NCI-H1092 treated with DMSO at 0.1 percent for 48 hours (cell line): ENCODE results near the gene MAN1A2.
"Not testable (repeated sequence)": the region's sequence is repeated elsewhere in the genome, so short reads cannot be mapped to it uniquely, and the experiment has no call there.

Experiments
- DNase-seq: peaks from one replicate; lab custom pipeline; 2025; lab: John Stamatoyannopoulos, UW

The MAN1A2 gene

GRCh38 chr1:117367046-117368025 lies at the start of gene MAN1A2:
MAN1A2 (plus strand) TSS chr1:117367449; CDS start chr1:117368184, 735 bp downstream.
- peak; percentile 80 for DNase-seq

DNA sequence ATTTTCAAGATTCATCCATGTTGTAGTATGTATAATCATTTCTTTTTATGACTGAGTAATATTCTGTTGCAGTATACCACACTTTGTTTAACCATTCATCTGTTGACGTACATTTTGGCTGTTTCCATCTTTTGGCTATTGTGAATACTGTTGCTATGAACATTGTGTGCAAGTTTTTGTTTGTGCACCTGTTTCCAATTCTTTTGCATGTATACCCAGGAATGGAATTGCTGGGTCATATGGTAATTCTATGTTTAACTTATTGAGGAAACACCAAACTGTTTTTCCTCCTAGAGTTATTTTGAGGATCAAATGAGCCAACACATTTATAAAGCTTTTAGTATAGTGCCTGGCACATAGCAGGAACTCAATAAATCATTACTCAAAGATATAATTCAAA lies 49.2 kb upstream of the MAN1A2 start:
- no peak for DNase-seq

DNA sequence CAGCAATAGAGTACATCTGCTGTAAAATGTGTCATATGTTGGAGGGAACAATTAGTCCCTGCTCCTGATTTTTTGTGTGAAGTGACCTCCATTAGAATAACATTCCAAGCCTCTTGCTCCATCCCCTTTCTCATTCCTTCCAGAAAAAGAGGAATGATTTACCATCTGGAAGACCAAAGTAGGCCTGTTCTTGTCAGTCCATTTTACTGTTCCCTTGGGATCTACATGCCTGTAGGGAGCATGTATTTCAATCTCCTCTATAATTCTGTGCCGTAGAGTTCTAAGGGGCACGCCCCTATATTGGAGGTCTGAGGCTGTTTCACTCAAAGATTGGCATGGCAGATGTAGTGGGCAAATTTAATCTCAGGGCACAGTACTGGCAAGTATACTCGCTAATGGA lies 48.8 kb upstream of the MAN1A2 start:
- no peak for DNase-seq

DNA sequence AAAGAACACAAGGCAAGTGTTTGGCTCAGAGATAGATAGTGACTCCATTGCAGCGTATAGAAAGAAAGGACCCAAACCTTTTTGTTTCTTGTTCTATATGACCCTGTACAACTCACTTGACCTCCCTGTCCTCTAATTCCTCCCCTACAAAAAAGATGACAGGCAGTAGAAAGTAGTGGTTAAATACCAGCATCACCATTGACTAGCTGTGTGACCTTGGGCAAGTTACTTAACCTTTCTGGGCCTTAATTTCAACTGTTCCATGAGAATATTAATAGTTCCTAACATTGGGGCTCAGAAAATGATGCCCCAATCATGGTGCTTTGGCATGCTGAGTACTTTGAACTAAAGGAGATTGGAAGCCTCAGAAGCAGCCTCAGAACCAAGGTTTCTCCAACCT lies 46.7 kb upstream of the MAN1A2 start:
- DNase-seq = no peak

GRCh38 chr1:117321680-117322609 lies 45.3 kb upstream of the MAN1A2 start:
- DNase-seq = no peak

DNA sequence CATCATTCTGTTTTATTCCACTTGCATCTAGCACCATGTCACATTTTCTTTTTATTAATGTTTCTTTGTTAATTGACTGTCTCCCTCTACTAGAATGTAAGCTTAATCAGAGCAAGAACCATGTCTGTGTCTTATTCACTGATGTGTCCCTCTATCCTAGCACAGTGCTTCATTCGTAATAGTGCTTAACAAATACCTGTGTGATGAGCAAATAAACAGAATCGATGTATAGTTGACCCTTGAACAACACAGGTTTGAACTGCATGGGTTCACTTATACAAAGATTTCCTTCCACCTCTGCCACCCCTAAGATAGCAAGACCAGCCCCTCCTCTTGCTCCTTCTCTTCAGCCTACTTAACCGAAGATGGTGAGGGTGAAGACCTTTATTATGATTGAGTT lies 42.9 kb upstream of the MAN1A2 start:
- no peak for DNase-seq

DNA sequence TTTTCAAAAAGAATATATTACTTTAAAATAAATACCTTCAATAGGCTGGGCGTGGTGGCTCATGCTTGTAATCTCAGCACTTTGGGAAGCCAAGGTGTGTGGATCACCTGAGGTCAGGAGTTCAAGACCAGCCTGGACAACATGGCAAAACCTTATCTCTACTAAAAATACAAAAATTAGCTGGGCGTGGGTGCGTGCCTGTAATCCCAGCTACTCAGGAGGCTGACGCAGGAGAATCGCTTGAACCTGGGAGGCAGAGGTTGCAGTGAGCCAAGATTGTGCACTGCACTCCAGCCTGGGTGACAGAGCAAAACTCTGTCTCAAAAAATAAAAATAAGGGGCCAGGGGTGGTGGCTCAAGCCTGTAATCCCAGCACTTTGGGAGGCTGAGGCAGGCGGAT lies 41.2 kb upstream of the MAN1A2 start:
- not testable (repeated sequence) for DNase-seq

GRCh38 chr1:117327011-117327410 lies 40.2 kb upstream of the MAN1A2 start:
- no peak for DNase-seq

- DNase-seq = no peak
These were observed 31.7 kb upstream of the MAN1A2 start for GRCh38 chr1:117335376-117336086.

DNA sequence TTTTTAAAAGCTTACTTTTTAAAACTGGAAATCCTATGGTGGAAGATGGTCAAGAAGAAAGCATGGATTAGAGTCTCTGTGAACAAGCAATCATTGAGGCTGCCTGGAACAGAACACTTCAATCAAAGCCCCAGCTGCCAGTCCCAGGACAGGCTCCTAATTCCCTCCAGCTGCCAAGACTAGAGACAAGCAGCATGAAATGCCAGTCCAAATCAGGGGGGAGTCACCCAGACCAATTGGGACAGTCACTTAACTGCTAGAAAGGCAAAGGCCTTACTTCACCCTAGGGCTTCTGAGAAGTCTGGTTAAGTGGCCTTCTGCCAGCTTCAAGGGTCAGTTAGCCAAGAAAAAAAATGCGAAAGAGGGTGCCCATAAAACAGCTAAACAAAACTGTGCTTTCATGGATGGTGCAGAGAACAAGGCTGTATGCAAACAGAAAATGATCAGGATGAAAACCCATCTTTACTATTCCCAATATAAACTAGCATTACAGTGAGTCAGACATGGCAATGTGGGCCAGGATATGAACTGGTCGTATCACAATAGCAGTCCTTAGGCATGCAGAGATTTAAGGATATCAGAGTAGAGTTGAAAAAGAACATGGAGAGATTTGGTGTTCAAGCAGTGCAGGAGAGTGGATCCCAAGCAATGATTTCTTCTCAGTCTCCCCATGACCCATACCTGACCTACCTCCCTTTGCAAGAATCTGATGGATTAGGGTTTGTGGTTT lies 31.0 kb upstream of the MAN1A2 start:
- DNase-seq = no peak

DNA sequence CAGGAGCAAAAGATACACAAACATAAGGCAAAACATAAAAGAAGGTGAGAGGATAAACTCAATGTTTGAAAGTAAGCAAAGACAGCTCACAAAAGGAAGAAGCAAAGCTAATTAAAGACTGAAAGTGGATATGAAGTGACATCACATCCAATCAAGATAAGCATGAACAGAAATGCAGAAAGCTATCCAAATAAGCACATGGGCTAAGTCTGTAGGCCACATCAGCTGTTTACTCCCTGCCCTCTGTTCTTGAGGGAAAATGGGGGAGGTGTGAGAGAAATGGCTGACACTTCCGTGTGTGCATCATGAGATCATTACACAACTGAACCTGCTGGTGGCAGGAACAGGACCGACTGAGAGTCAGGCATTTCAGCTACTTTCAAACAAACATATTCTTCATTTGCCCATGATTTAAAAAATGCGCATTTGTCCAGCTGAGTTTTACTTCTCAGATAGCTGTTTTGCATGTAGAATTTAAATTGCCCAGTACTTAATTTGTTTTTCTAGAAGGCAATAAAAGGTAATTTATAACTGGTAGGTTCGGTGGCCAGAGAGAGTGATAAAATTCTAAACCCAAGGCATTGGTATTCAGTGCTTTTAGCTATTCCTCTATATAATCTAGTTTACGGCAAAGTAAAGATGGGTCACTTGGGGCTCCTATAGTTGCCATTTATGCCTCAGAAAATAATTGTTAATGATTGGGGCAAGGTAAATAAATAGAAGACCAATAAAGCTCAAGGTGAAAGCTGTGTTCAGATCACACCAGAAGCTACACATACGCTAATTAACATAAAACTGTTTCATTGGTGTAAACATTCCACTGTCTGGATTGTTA lies 27.2 kb upstream of the MAN1A2 start:
- DNase-seq = no peak

GRCh38 chr1:117341123-117341522 lies 26.1 kb upstream of the MAN1A2 start:
- no peak for DNase-seq

GRCh38 chr1:117342397-117342796 lies 24.9 kb upstream of the MAN1A2 start:
- DNase-seq = no peak

- no peak for DNase-seq
These were observed 20.9 kb upstream of the MAN1A2 start for GRCh38 chr1:117346206-117346928.

GRCh38 chr1:117347907-117348306 lies 19.3 kb upstream of the MAN1A2 start:
- no peak for DNase-seq

DNA sequence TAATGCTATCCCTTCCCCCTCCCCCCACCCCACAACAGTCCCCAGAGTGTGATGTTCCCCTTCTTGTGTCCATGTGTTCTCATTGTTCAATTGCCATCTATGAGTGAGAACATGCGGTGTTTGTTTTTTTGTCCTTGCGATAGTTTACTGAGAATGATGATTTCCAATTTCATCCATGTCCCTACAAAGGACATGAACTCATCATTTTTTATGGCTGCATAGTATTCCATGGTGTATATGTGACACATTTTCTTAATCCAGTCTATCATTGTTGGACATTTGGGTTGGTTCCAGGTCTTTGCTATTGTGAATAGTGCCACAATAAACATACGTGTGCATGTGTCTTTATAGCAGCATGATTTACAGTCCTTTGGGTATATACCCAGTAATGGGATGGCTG lies 14.6 kb upstream of the MAN1A2 start:
- not testable (repeated sequence) for DNase-seq

DNA sequence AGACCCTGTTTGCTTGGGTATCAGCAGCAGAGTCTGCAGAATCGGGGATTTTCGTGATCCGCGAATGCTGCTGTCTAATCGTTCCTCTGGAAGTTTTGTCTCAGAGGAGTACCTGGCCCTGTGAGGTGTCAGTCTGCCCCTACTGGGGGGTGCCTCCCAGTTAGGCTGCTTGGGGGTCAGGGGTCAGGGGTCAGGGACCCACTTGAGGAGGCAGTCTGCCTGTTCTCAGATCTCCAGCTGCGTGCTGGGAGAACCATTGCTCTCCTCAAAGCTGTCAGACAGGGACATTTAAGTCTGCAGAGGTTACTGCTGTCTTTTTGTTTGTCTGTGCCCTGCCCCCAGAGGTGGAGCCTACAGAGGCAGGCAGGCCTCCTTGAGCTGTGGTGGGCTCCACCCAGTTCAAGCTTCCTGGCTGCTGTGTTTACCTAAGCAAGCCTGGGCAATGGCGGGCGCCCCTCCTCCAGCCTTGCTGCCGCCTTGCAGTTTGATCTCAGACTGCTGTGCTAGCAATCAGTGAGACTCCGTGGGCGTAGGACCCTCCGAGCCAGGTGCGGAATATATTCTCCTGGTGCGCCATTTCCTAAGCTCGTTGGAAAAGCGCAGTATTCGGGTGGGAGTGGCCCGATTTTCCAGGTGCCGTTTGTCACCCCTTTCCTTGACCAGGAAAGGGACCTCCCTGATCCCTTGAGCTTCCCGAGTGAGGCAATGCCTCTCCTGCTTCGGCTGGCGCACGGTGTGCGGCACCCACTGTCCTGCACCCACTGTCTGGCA lies 9.2 kb upstream of the MAN1A2 start:
- DNase-seq = not testable (repeated sequence)

DNA sequence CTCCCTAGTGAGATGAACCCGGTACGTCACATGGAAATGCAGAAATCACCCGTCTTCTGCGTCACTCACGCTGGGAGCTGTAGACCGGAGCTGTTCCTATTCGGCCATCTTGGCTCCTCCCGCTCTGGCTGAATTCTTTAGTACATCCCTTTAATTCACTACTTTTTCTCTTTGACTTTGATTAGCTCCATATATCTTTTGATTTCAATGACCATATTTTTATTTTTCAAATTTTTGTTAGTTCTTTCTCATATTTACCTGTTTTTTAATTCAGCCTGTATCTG lies 8.7 kb upstream of the MAN1A2 start:
- DNase-seq = not testable (repeated sequence)
